Measurements from ENCODE around the gene NHEJ1.

DNA sequence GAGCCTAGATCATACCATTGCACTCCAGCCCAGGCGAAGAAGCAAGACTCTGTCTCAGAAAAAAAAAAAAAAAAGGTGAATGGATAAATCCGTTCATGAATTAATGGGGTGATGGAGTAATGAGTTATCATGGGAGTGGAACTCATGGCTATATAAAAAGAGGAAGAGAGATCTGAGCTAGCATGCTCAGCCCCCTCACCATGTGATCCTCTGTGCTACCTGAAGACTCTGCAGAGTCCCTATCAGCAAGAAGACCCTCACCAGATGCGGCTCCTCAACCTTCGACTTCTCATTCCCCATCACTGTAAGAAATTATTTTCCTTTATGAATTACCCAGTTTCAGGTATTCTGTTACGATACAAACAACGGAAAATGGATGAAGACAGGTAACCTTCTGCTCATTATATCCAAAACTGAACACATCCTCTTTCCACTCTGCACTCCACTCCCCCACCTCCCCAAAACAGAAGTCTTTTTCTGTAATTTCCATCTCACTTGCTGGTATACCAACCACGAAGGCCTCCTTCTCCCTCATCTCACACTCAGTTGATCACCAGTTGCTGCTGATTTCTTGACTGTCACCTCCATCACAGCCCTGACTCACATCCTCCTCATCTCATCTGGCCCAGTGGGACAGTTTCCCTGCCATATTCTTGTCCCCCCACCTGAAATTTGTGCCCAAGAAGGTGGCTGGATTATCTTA, 26.3 kb upstream of the NHEJ1 start:
- TF ChIP-seq POLR2A (IDR thresholded peaks at IDR 0.05) (no peak), POLR2AphosphoS5 (IDR thresholded peaks at IDR 0.05) (no peak)
- TF ChIP-seq, protein P1, sequence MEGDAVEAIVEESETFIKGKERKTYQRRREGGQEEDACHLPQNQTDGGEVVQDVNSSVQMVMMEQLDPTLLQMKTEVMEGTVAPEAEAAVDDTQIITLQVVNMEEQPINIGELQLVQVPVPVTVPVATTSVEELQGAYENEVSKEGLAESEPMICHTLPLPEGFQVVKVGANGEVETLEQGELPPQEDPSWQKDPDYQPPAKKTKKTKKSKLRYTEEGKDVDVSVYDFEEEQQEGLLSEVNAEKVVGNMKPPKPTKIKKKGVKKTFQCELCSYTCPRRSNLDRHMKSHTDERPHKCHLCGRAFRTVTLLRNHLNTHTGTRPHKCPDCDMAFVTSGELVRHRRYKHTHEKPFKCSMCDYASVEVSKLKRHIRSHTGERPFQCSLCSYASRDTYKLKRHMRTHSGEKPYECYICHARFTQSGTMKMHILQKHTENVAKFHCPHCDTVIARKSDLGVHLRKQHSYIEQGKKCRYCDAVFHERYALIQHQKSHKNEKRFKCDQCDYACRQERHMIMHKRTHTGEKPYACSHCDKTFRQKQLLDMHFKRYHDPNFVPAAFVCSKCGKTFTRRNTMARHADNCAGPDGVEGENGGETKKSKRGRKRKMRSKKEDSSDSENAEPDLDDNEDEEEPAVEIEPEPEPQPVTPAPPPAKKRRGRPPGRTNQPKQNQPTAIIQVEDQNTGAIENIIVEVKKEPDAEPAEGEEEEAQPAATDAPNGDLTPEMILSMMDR (IDR thresholded peaks at IDR 0.05), result no peak
